K562 (cell line): Measurements from ENCODE around the gene UBA1. TPM values are rescaled to one million over a fixed set of nuclear protein-coding genes. Genes with fewer than 3 reads are reported as not detected.
A peak's percentile ranks its signal among the peaks of the same experiment; 100 is the strongest.

Source experiments
- CCNT2 ChIP-seq: IDR thresholded peaks from 2 replicates; pipeline ENCODE4 v1.6.1; 2011; ENCODE audit warnings: borderline replicate concordance, low read depth, mild to moderate bottlenecking, moderate library complexity, mixed read lengths, low read length; ENCODE audit not compliant: insufficient read length; ENCODE audit errors: extremely low read depth
- PKNOX1 ChIP-seq: fragments of 450-650 bp; IDR thresholded peaks from 2 replicates; pipeline ENCODE4 v1.6.1; 2016
- POLR2H ChIP-seq: IDR thresholded peaks from 2 replicates; pipeline ENCODE4 v1.6.1; 2016; ENCODE audit warnings: missing genetic modification characterization, low read depth, mild to moderate bottlenecking, control low read depth, missing compliant biosample characterization, moderate library complexity
- TCF15 ChIP-seq: fragments of 250-450 bp; sonication (Bioruptor Pico); IDR thresholded peaks from 2 replicates; pipeline ENCODE4 v1.8.0; 2022; ENCODE audit warnings: moderate library complexity, mild to moderate bottlenecking, inconsistent platforms
- XRCC4 ChIP-seq: IDR thresholded peaks from one replicate; pipeline ENCODE4 v1.6.1; 2011; ENCODE audit not compliant: insufficient read depth, insufficient read length; ENCODE audit errors: extremely low read depth
- ZNF280A ChIP-seq: fragments of 450-650 bp; IDR thresholded peaks from 2 replicates; pipeline ENCODE4 v1.6.1; 2018; ENCODE audit warnings: mild to moderate bottlenecking, low read depth; ENCODE audit not compliant: partially characterized antibody
- ZNF668 ChIP-seq: fragments of 250-450 bp; sonication (Bioruptor Pico); IDR thresholded peaks from 2 replicates; pipeline ENCODE4 v1.8.0; 2022; ENCODE audit warnings: mild to moderate bottlenecking, inconsistent platforms
- polyA plus RNA-seq, 8 experiments: library from polyadenylated mRNA; depleted of rRNA in 4 of 8; stranded (reverse) in 5 of 8; unstranded in 3 of 8; fragments of >200 nt; fragmentation: Nextera tagmentation in 2 of 8; fragmentation: Illumina TruSeq in 1 of 8; extraction: Ambion mirVana in 2 of 8; extraction: Trizol in 1 of 8; gene quantifications; 2 replicates each; pipeline versions ENCODE4 v1.2.1 to v1.2.3, GENCODE V29; 2011 to 2014; ENCODE audit warnings: inconsistent platforms in 1 of 8, missing spikeins in 1 of 8
- total RNA-seq, 7 experiments: library from RNA; depleted of rRNA in 6 of 7; stranded (reverse); fragments of >200 nt in 6 of 7; fragmentation: Illumina TruSeq in 2 of 7; extraction: Trizol in 2 of 7; gene quantifications; 2 replicates each; pipeline versions ENCODE4 v1.2.1 to v1.2.3, GENCODE V29; 2011 to 2021; ENCODE audit warnings: low replicate concordance in 1 of 7
- TF ChIP-seq, protein P1 (sequence below): fragments of 450-650 bp; IDR thresholded peaks from 2 replicates; pipeline ENCODE4 v1.6.1; 2016; ENCODE audit warnings: mild to moderate bottlenecking, moderate library complexity
- TF ChIP-seq, protein P2 (sequence below), 2 experiments: fragments of 450-650 bp; conservative IDR thresholded peaks; 2 replicates each; pipeline ENCODE4 v1.6.1; 2017; ENCODE audit warnings: mild to moderate bottlenecking in 2 of 2, moderate library complexity in 2 of 2

UBA1 gene
- total and polyA plus RNA-seq, 9 of the 15 experiments (the other 6 are each of a cell fraction or from before 2014, with no cell fraction given), result 32.0 to 174 (median 93.6) TPM

DNA sequence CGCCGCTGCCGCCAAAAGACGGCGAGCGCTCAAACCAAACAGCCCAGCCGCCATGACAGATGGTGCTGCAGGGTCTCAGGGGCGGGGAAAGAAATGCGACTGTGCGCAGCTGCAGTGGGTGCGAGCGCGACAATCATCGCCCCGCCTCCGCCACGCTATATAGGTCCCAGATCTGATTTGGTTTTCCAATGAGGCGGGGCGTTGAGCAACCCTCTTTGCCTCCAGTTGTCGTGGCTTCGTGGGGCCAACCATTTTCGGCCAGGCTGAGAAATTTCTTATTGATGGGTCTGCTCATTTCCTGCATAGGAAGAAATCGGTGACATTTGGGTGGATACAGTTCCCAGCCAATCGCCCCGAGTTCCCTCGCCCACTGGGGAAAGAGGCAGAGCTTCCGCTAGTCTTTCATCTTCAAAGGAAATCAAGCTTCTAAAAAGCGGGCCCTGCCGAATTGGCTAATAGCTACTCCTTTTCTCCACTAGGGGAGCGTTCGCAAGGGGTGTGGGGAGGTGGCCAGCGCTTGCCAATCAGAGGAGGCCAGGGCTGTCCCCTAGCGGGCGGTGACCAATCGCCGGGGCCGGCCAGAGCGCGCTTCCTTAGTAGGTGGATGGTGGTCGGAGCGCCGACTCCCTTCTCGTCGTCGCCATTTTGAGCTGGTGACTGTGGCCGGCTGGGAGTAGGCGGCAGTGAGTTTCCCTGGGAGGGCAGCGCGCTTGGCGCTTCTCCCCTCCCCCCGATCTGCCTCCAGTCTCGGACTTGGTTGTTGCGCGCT, 48.8 kb upstream of the UBA1 start, which contains the start of the genes NDUFB11 and RBM10 (continued):
- TF ChIP-seq, protein P1, sequence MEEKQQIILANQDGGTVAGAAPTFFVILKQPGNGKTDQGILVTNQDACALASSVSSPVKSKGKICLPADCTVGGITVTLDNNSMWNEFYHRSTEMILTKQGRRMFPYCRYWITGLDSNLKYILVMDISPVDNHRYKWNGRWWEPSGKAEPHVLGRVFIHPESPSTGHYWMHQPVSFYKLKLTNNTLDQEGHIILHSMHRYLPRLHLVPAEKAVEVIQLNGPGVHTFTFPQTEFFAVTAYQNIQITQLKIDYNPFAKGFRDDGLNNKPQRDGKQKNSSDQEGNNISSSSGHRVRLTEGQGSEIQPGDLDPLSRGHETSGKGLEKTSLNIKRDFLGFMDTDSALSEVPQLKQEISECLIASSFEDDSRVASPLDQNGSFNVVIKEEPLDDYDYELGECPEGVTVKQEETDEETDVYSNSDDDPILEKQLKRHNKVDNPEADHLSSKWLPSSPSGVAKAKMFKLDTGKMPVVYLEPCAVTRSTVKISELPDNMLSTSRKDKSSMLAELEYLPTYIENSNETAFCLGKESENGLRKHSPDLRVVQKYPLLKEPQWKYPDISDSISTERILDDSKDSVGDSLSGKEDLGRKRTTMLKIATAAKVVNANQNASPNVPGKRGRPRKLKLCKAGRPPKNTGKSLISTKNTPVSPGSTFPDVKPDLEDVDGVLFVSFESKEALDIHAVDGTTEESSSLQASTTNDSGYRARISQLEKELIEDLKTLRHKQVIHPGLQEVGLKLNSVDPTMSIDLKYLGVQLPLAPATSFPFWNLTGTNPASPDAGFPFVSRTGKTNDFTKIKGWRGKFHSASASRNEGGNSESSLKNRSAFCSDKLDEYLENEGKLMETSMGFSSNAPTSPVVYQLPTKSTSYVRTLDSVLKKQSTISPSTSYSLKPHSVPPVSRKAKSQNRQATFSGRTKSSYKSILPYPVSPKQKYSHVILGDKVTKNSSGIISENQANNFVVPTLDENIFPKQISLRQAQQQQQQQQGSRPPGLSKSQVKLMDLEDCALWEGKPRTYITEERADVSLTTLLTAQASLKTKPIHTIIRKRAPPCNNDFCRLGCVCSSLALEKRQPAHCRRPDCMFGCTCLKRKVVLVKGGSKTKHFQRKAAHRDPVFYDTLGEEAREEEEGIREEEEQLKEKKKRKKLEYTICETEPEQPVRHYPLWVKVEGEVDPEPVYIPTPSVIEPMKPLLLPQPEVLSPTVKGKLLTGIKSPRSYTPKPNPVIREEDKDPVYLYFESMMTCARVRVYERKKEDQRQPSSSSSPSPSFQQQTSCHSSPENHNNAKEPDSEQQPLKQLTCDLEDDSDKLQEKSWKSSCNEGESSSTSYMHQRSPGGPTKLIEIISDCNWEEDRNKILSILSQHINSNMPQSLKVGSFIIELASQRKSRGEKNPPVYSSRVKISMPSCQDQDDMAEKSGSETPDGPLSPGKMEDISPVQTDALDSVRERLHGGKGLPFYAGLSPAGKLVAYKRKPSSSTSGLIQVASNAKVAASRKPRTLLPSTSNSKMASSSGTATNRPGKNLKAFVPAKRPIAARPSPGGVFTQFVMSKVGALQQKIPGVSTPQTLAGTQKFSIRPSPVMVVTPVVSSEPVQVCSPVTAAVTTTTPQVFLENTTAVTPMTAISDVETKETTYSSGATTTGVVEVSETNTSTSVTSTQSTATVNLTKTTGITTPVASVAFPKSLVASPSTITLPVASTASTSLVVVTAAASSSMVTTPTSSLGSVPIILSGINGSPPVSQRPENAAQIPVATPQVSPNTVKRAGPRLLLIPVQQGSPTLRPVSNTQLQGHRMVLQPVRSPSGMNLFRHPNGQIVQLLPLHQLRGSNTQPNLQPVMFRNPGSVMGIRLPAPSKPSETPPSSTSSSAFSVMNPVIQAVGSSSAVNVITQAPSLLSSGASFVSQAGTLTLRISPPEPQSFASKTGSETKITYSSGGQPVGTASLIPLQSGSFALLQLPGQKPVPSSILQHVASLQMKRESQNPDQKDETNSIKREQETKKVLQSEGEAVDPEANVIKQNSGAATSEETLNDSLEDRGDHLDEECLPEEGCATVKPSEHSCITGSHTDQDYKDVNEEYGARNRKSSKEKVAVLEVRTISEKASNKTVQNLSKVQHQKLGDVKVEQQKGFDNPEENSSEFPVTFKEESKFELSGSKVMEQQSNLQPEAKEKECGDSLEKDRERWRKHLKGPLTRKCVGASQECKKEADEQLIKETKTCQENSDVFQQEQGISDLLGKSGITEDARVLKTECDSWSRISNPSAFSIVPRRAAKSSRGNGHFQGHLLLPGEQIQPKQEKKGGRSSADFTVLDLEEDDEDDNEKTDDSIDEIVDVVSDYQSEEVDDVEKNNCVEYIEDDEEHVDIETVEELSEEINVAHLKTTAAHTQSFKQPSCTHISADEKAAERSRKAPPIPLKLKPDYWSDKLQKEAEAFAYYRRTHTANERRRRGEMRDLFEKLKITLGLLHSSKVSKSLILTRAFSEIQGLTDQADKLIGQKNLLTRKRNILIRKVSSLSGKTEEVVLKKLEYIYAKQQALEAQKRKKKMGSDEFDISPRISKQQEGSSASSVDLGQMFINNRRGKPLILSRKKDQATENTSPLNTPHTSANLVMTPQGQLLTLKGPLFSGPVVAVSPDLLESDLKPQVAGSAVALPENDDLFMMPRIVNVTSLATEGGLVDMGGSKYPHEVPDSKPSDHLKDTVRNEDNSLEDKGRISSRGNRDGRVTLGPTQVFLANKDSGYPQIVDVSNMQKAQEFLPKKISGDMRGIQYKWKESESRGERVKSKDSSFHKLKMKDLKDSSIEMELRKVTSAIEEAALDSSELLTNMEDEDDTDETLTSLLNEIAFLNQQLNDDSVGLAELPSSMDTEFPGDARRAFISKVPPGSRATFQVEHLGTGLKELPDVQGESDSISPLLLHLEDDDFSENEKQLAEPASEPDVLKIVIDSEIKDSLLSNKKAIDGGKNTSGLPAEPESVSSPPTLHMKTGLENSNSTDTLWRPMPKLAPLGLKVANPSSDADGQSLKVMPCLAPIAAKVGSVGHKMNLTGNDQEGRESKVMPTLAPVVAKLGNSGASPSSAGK, result peak; percentile 90
- TF ChIP-seq, protein P2, sequence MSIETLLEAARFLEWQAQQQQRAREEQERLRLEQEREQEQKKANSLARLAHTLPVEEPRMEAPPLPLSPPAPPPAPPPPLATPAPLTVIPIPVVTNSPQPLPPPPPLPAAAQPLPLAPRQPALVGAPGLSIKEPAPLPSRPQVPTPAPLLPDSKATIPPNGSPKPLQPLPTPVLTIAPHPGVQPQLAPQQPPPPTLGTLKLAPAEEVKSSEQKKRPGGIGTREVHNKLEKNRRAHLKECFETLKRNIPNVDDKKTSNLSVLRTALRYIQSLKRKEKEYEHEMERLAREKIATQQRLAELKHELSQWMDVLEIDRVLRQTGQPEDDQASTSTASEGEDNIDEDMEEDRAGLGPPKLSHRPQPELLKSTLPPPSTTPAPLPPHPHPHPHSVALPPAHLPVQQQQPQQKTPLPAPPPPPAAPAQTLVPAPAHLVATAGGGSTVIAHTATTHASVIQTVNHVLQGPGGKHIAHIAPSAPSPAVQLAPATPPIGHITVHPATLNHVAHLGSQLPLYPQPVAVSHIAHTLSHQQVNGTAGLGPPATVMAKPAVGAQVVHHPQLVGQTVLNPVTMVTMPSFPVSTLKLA (conservative IDR thresholded peaks at IDR 0.05), result peak; percentile 66 to 75; a peak in 3 of 4 replicates
- no peak for TF ChIP-seq ZNF668 (CRISPR knock-in tag)
- peak; percentile 93 for TF ChIP-seq PKNOX1
- TF ChIP-seq CCNT2, result peak; percentile 25
- TF ChIP-seq POLR2H (tag), result peak; percentile 83
- no peak for TF ChIP-seq XRCC4
- no peak for TF ChIP-seq ZNF280A
- TF ChIP-seq TCF15 (CRISPR knock-in tag), result no peak
